Esophagus squamous epithelium (tissue), 4 donors: ENCODE results near the gene TCF7.

Experiments
- CTCF ChIP-seq, 6 experiments: fragments of 450-650 bp in 4 of 6; fragments of 200-600 bp in 2 of 6; sonication (generic) in 2 of 6; IDR thresholded peaks; one replicate each; pipeline ENCODE4 v1.5.1; 2016 to 2019; ENCODE audit warnings: antibody characterized with exemption in 6 of 6, mild to moderate bottlenecking in 4 of 6, moderate library complexity in 4 of 6
- POLR2A ChIP-seq, 4 donors: fragments of 450-650 bp; IDR thresholded peaks; one replicate each; pipeline ENCODE4 v1.6.1; 2017; ENCODE audit warnings: antibody characterized with exemption in 4 of 4, mild to moderate bottlenecking in 4 of 4, moderate library complexity in 3 of 4

DNA sequence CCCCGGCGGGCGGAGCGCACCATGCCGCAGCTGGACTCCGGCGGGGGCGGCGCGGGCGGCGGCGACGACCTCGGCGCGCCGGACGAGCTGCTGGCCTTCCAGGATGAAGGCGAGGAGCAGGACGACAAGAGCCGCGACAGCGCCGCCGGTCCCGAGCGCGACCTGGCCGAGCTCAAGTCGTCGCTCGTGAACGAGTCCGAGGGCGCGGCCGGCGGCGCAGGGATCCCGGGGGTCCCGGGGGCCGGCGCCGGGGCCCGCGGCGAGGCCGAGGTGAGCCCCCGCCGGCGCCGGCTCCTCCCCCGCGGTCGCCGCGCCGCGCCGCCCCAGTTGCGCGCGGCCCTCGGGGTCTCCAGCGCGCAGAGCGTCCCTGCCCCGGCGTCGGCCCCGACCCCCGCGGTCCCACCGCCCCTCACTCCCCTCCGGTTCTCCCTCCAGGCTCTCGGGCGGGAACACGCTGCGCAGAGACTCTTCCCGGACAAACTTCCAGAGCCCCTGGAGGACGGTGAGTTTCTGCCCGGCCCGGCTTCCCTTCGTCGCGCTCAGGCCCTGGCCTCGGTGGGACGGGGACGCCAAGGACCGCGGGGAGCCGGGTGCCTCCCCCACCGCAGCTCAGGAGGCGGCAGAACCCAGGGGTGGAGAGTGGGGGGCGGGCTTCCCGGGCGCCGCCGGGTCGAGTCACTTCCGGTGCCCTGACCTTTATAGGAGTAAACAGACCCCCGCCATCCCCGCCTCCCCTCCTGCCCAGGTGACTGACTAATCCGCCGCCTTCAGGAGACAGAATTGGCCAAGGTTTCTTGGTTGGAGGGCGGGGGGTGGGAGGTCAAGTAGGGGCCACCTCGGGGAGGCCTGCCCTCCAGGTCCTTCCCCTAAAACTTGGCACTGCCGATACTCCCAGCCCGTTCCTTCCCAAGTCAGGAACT, 665 bp downstream of the TCF7 start:
- TF ChIP-seq CTCF (IDR thresholded peaks at IDR 0.05), result no peak
- no peak for TF ChIP-seq POLR2A (IDR thresholded peaks at IDR 0.05)
